IPS DF 4.7 (cell line): ENCODE results near the gene PPP1R1C.
"Not testable (repeated sequence)": the region's sequence is repeated elsewhere in the genome, so short reads cannot be mapped to it uniquely, and the experiment has no call there.

Source experiments
- DNase-seq: peaks from one replicate; pipeline ENCODE4 v3.0.0-alpha.2; 2013; ENCODE audit warnings: low spot score; ENCODE audit errors: extremely low read depth

Gene PPP1R1C

GRCh38 chr2:181985632-181986205 lies at the start of gene PPP1R1C:
Gene PPP1R1C, plus strand, starts transcription at chr2:181985853. Its CDS starts 258 bp downstream, at chr2:181986111.
- DNase-seq = no peak

- DNase-seq = no peak
Observed at GRCh38 chr2:181937473-181937872, 48.2 kb upstream of the PPP1R1C start.

GRCh38 chr2:181943411-181944124 lies 42.1 kb upstream of the PPP1R1C start:
- DNase-seq = no peak

GRCh38 chr2:181944164-181944913 lies 41.3 kb upstream of the PPP1R1C start:
- DNase-seq = no peak

- DNase-seq = no peak
Observed at GRCh38 chr2:181944914-181945291, 40.8 kb upstream of the PPP1R1C start.

GRCh38 chr2:181946444-181947127 lies 39.1 kb upstream of the PPP1R1C start:
- no peak for DNase-seq

- DNase-seq = no peak
Observed at GRCh38 chr2:181947273-181947672, 38.4 kb upstream of the PPP1R1C start.

- DNase-seq = no peak
Observed at GRCh38 chr2:181948227-181948626, 37.4 kb upstream of the PPP1R1C start.

- DNase-seq = no peak
Observed at GRCh38 chr2:181949047-181949446, 36.6 kb upstream of the PPP1R1C start.

GRCh38 chr2:181952404-181953226 lies 33.0 kb upstream of the PPP1R1C start:
- DNase-seq = no peak

- peak; percentile 82 for DNase-seq
Observed at GRCh38 chr2:181953881-181954537, 31.6 kb upstream of the PPP1R1C start.

- no peak for DNase-seq
Observed at GRCh38 chr2:181954538-181954883, 31.1 kb upstream of the PPP1R1C start.

GRCh38 chr2:181955010-181955409 lies 30.6 kb upstream of the PPP1R1C start:
- DNase-seq = no peak

- not testable (repeated sequence) for DNase-seq
Observed at GRCh38 chr2:181955866-181956265, 29.8 kb upstream of the PPP1R1C start.

GRCh38 chr2:181957668-181958067 lies 28.0 kb upstream of the PPP1R1C start:
- no peak for DNase-seq

GRCh38 chr2:181958726-181959125 lies 26.9 kb upstream of the PPP1R1C start:
- DNase-seq = no peak

GRCh38 chr2:181959508-181959907 lies 26.1 kb upstream of the PPP1R1C start:
- no peak for DNase-seq

GRCh38 chr2:181961167-181961566 lies 24.5 kb upstream of the PPP1R1C start:
- DNase-seq = not testable (repeated sequence)

GRCh38 chr2:181962142-181962541 lies 23.5 kb upstream of the PPP1R1C start:
- no peak for DNase-seq

GRCh38 chr2:181970160-181970794 lies 15.4 kb upstream of the PPP1R1C start:
- DNase-seq = no peak
